ENCODE results near the gene NARS2. TPM values are rescaled to one million over a fixed set of nuclear protein-coding genes. Genes with fewer than 3 reads are reported as not detected.
A peak's percentile ranks its signal among the peaks of the same experiment; 100 is the strongest.

The NARS2 gene
- total and polyA plus RNA-seq, 10 of the 15 experiments (the other 5 are each of a cell fraction or from before 2014, with no cell fraction given), result 22.2 to 45.3 (median 36.3) TPM

- SMC1A ChIA-PET (ENCODE audit: uncharacterized antibody, unreplicated experiment), result interaction anchor here (0.7 to 6.2 kb wide), 13 partner anchors 9 to 139 kb away, joined by 3 to 87 read pairs (median 5); partner anchors contain the start of gene GAB2
- Histone ChIP-seq H3K36me3 (ENCODE audit: control insufficient read depth in 2 of 2, insufficient read depth in 2 of 2, low read length in 1 of 2) (no peaks in the 10 kb centered on the region), H3K4me2 (ENCODE audit: control insufficient read depth, insufficient read depth) (peak overlapping the region; percentile 90), H3K27me3 (replicated peaks in 1 of 2; ENCODE audit: control insufficient read depth in 2 of 2, insufficient read depth in 2 of 2, low read length in 1 of 2) (no peaks in the 10 kb centered on the region), H3K9ac (ENCODE audit: control insufficient read depth, insufficient read depth, low read length) (no peak overlapping the region), H3K27ac (ENCODE audit: control insufficient read depth, insufficient read depth) (peak overlapping the region; percentile 54), H2AFZ (ENCODE audit: control insufficient read depth, low read depth, low read length) (peak overlapping the region; percentile 45), H3K4me3 (peak overlapping the region; percentile 46), H4K20me1 (ENCODE audit: control insufficient read depth, insufficient read depth) (no peaks in the 10 kb centered on the region), H3K4me1 (ENCODE audit: control insufficient read depth, insufficient read depth, low read length) (peaks cover 57% of the 10 kb centered on the region), H3K9me3 (replicated peaks; ENCODE audit: control insufficient read depth, insufficient read depth, low read length) (no peaks in the 10 kb centered on the region; the same call in 2 of the 3 replicates), H3K79me2 (ENCODE audit: control insufficient read depth, insufficient read depth, low read length) (no peaks in the 10 kb centered on the region)
- in situ Hi-C loops (cut with MboI), result no loop called here
- FAIRE-seq (peak; percentile 13), ATAC-seq (peak; percentile 84), DNase-seq (ENCODE audit: low read depth, low spot score) (no peak)
- intact Hi-C loops (cut with micrococcal nuclease; ENCODE audit: unreplicated experiment), result loop anchor here (5.0 to 10.0 kb wide), 2 partner anchors 290 to 353 kb away; partner anchors contain the start of genes ALG8 and NDUFC2
- POLR2A ChIA-PET, result interaction anchor here (1.0 to 3.3 kb wide), 6 partner anchors 9 to 137 kb away, joined by 3 to 12 read pairs (median 3); partner anchors contain the start of gene GAB2
- RAD21 ChIA-PET (ENCODE audit: unreplicated experiment), result interaction anchor here (0.8 to 6.0 kb wide), 12 partner anchors 8 to 204 kb away, joined by 3 to 55 read pairs (median 4); partner anchors contain the start of gene GAB2
- no TSS peak for BruUV-seq (replicated peaks)
- under 1% methylated on average over 11 of the region's 11 CpGs for WGBS (ENCODE audit: insufficient coverage, insufficient replicate concordance, low lambda C conversion rate, missing lambda C conversion rate)
- CTCF ChIA-PET, result interaction anchor here (0.5 to 6.6 kb wide), 10 partner anchors 9 to 1693 kb away, joined by 3 to 102 read pairs (median 4); partner anchors contain the start of gene GAB2
- TF ChIP-seq CREM (IDR thresholded peaks at IDR 0.05; ENCODE audit: low read depth) (peak; percentile 61; the same call in 1 of the 2 replicates), IRF4 (IDR thresholded peaks at IDR 0.05; ENCODE audit: low read depth, low read length) (peak; percentile 47; the same call in 1 of the 2 replicates), FOXM1 (IDR thresholded peaks at IDR 0.05; ENCODE audit: low read depth, low read length) (peak; percentile 78; the same call in 1 of the 2 replicates), MXI1 (IDR thresholded peaks at IDR 0.05; ENCODE audit: low read depth, low read length) (no peak), CBFB (IDR thresholded peaks at IDR 0.05; ENCODE audit: low read depth) (0 out of 2 replicates have a peak, but pooled peaks have one; percentile 39), BCL11A (IDR thresholded peaks at IDR 0.05; ENCODE audit: low read depth, low read length) (peak; percentile 77; the same call in 1 of the 2 replicates), NFIC (IDR thresholded peaks at IDR 0.05; ENCODE audit: low read depth, low read length) (peak; percentile 77), DPF2 (IDR thresholded peaks at IDR 0.05) (peak; percentile 80), POLR2AphosphoS5 (IDR thresholded peaks at IDR 0.05; ENCODE audit: low read length) (0 out of 2 replicates have a peak, but pooled peaks have one; percentile 26), KLF5 (IDR thresholded peaks at IDR 0.05; ENCODE audit: partially characterized antibody) (no peak), BCLAF1 (IDR thresholded peaks at IDR 0.05) (no peak), CHD4 (IDR thresholded peaks at IDR 0.05) (no peak), NR2C2 (IDR thresholded peaks at IDR 0.05; ENCODE audit: borderline replicate concordance, control insufficient read depth, insufficient read length, low read depth) (no peak), HCFC1 (IDR thresholded peaks at IDR 0.05; ENCODE audit: low read length) (no peak), KDM1A (IDR thresholded peaks at IDR 0.05; ENCODE audit: borderline replicate concordance) (no peak), RB1 (IDR thresholded peaks at IDR 0.05; ENCODE audit: borderline replicate concordance) (no peak), TCF7 (IDR thresholded peaks at IDR 0.05; ENCODE audit: borderline replicate concordance) (0 out of 2 replicates have a peak, but pooled peaks have one; percentile 32), FOXK2 (IDR thresholded peaks at IDR 0.05) (no peak), SMC3 (IDR thresholded peaks at IDR 0.05; ENCODE audit: borderline replicate concordance, low read length) (no peak), IKZF1 (conservative IDR thresholded peaks at IDR 0.05) (peak; percentile 34; the same call in 1 of the 2 replicates), ZSCAN29 (IDR thresholded peaks at IDR 0.05) (no peak)
Observed at GRCh38 chr11:78427615-78428265, 146.9 kb downstream of the NARS2 start.
